Adrenal gland (tissue), 5 donors: ENCODE data around the gene MTARC2.

ENCODE experiments used
- CTCF ChIP-seq, 6 experiments: fragments of 450-650 bp in 4 of 6; fragments of 200-600 bp in 2 of 6; sonication (generic) in 1 of 6; IDR thresholded peaks; 1 replicate in 5 of 6; 2 replicates in 1 of 6; pipeline versions ENCODE4 v1.5.1 to v1.8.0; 2016 to 2021; ENCODE audit warnings: antibody characterized with exemption in 6 of 6, mild to moderate bottlenecking in 2 of 6, moderate library complexity in 1 of 6
- POLR2A ChIP-seq, 2 donors: fragments of 450-650 bp; IDR thresholded peaks; one replicate each; pipeline ENCODE4 v1.6.1; 2017; ENCODE audit warnings: antibody characterized with exemption in 2 of 2, mild to moderate bottlenecking in 2 of 2, moderate library complexity in 1 of 2
- donor health status: DM: no; HTN: no; CAD: no.

GRCh38 chr1:220703305-220703704, 44.8 kb upstream of the MTARC2 start:
- TF ChIP-seq CTCF (IDR thresholded peaks at IDR 0.05), result no peak
- TF ChIP-seq POLR2A (IDR thresholded peaks at IDR 0.05), result no peak
